Neural cell (in vitro differentiated cells): ENCODE data around the gene TBC1D2. TPM values are rescaled to one million over a fixed set of nuclear protein-coding genes. Genes with fewer than 3 reads are reported as not detected.

Experiments
- H2AFZ ChIP-seq: fragments of 200-600, 300-800 bp; sonication (generic), shearing (Covaris generic); 2 replicates; pipeline ENCODE4 v1.6.0; 2014; ENCODE audit warnings: low read depth, mild to moderate bottlenecking, antibody characterized with exemption, low read length, moderate library complexity
- H3F3A ChIP-seq: fragments of 200-600 bp; shearing (Covaris generic); 2 replicates; pipeline ENCODE4 v1.6.1; 2016; ENCODE audit warnings: mild to moderate bottlenecking, moderate library complexity, mixed read lengths, antibody characterized with exemption, low read length; ENCODE audit not compliant: insufficient read depth, poor library complexity, severe bottlenecking
- H3K27ac ChIP-seq: fragments of 200-600, 300-800 bp; sonication (generic), shearing (Covaris generic); 2 replicates; pipeline ENCODE4 v1.5.1; 2014; ENCODE audit warnings: mild to moderate bottlenecking, low read length, moderate library complexity
- H3K27me3 ChIP-seq: fragments of 300-800, 200-600 bp; sonication (generic), shearing (Covaris generic); 2 replicates; pipeline ENCODE4 v1.6.0; 2014; ENCODE audit warnings: mild to moderate bottlenecking, low read depth, low read length, moderate library complexity; ENCODE audit not compliant: insufficient read depth
- H3K36me3 ChIP-seq: fragments of 300-800, 200-600 bp; sonication (generic), shearing (Covaris generic); 2 replicates; pipeline ENCODE4 v1.5.1; 2014; ENCODE audit warnings: mild to moderate bottlenecking, antibody characterized with exemption, low read length, moderate library complexity; ENCODE audit not compliant: insufficient read depth
- H3K4me2 ChIP-seq: fragments of 300-800, 200-600 bp; sonication (generic), shearing (Covaris generic); 2 replicates; pipeline ENCODE4 v1.6.0; 2014; ENCODE audit warnings: mild to moderate bottlenecking, low read length
- H3K4me3 ChIP-seq: fragments of 300-800, 200-600 bp; sonication (generic), shearing (Covaris generic); 2 replicates; pipeline ENCODE4 v1.5.1; 2014; ENCODE audit warnings: mild to moderate bottlenecking, low read length, moderate library complexity
- H3K79me2 ChIP-seq: fragments of 200-600 bp; shearing (Covaris generic); replicated peaks from 2 replicates; pipeline ENCODE4 v1.6.0; 2014; ENCODE audit warnings: mild to moderate bottlenecking, low read length, moderate library complexity; ENCODE audit not compliant: insufficient read depth
- H3K9ac ChIP-seq: fragments of 300-800, 200-600 bp; sonication (generic), shearing (Covaris generic); 2 replicates; pipeline ENCODE4 v1.6.1; 2016; ENCODE audit warnings: mild to moderate bottlenecking, low read length, mixed read lengths
- H3K9me2 ChIP-seq: fragments of 200-600 bp; shearing (Covaris generic); 2 replicates; pipeline ENCODE4 v1.6.1; 2016; ENCODE audit warnings: mild to moderate bottlenecking, low read length, mixed read lengths; ENCODE audit not compliant: insufficient read depth
- H3K9me3 ChIP-seq: fragments of 200-600, 300-800 bp; sonication (generic), shearing (Covaris generic); 2 replicates; pipeline ENCODE4 v1.6.1; 2016; ENCODE audit warnings: mild to moderate bottlenecking, mixed run types, low read length, moderate library complexity, mixed read lengths
- H4K20me1 ChIP-seq: fragments of 200-600 bp; shearing (Covaris generic); 2 replicates; pipeline ENCODE4 v1.6.1; 2016; ENCODE audit warnings: mild to moderate bottlenecking, mixed run types; ENCODE audit not compliant: insufficient read depth
- CTCF ChIP-seq: fragments of 450-650 bp; IDR thresholded peaks from 2 replicates; pipeline ENCODE4 v1.5.1; 2014; ENCODE audit warnings: antibody characterized with exemption, mild to moderate bottlenecking, moderate library complexity; ENCODE audit not compliant: poor library complexity, severe bottlenecking
- EP300 ChIP-seq: fragments of 450-650 bp; conservative IDR thresholded peaks from 2 replicates; pipeline ENCODE4 v1.6.1; 2014; ENCODE audit warnings: antibody characterized with exemption, mild to moderate bottlenecking, moderate library complexity; ENCODE audit not compliant: poor library complexity, severe bottlenecking
- EZH2 ChIP-seq: fragments of 200-600, 300-800 bp; shearing (Covaris generic), sonication (generic); IDR thresholded peaks from 2 replicates; pipeline ENCODE4 v1.6.1; 2014; ENCODE audit warnings: antibody characterized with exemption, low read length, borderline replicate concordance, mild to moderate bottlenecking; ENCODE audit not compliant: insufficient read depth, poor library complexity, severe bottlenecking
- MXI1 ChIP-seq: fragments of 450-650 bp; conservative IDR thresholded peaks from 2 replicates; pipeline ENCODE4 v1.6.1; 2014; ENCODE audit warnings: antibody characterized with exemption, mild to moderate bottlenecking; ENCODE audit not compliant: poor library complexity, severe bottlenecking
- POLR2AphosphoS5 ChIP-seq: IDR thresholded peaks from 2 replicates; pipeline ENCODE4 v1.6.1; 2012
- RAD21 ChIP-seq: fragments of 450-650 bp; conservative IDR thresholded peaks from 2 replicates; pipeline ENCODE4 v1.6.1; 2014; ENCODE audit warnings: antibody characterized with exemption, mild to moderate bottlenecking, moderate library complexity
- REST ChIP-seq: IDR thresholded peaks from 2 replicates; pipeline ENCODE4 v1.6.1; 2012; ENCODE audit warnings: borderline replicate concordance
- SMC3 ChIP-seq: fragments of 450-650 bp; conservative IDR thresholded peaks from 2 replicates; pipeline ENCODE4 v1.6.1; 2014; ENCODE audit warnings: antibody characterized with exemption, mild to moderate bottlenecking, moderate library complexity; ENCODE audit not compliant: poor library complexity
- TAF1 ChIP-seq: IDR thresholded peaks from 2 replicates; pipeline ENCODE4 v1.6.1; 2012; ENCODE audit warnings: low read depth
- polyA plus RNA-seq: library from polyadenylated mRNA; depleted of rRNA; stranded (reverse); fragments of >200 nt; gene quantifications from 2 replicates; pipeline ENCODE4 v1.2.3, GENCODE V29; 2014
- small RNA-seq, 3 experiments: library from RNA; depleted of rRNA; stranded (forward); fragments of <200 nt; gene quantifications; one replicate each; pipeline ENCODE3, GENCODE V24; 2012

Gene TBC1D2
- polyA plus RNA-seq, 1 donor from 2014 or later = 4.1 TPM

GRCh38 chr9:98149422-98149821 is 106.0 kb downstream of the TBC1D2 start:
- Histone ChIP-seq H4K20me1 (no peaks in the 10 kb centered on the region), H3K27ac (no peak overlapping the region), H3F3A (no peaks in the 10 kb centered on the region), H3K79me2 (no peaks in the 10 kb centered on the region), H3K4me2 (no peak overlapping the region), H3K9ac (no peak overlapping the region), H2AFZ (no peak overlapping the region), H3K27me3 (no peaks in the 10 kb centered on the region), H3K9me3 (no peaks in the 10 kb centered on the region), H3K4me3 (no peak overlapping the region), H3K36me3 (no peaks in the 10 kb centered on the region), H3K9me2 (no peaks in the 10 kb centered on the region)
- TF ChIP-seq TAF1 = no peak
- no peak for TF ChIP-seq RAD21
- no peak for TF ChIP-seq REST
- no peak for TF ChIP-seq EZH2
- no peak for TF ChIP-seq MXI1
- no peak for TF ChIP-seq CTCF
- TF ChIP-seq POLR2AphosphoS5 = no peak
- no peak for TF ChIP-seq SMC3
- TF ChIP-seq EP300 = no peak

Small RNA genes lying within 50 kb of the gene (small RNA-seq; reads per million reads assigned to genes)
- 0 reads per million in 3 experiments for gene MIR6854

Other genes starting within 250 kb of the TBC1D2 start
- 13.6 and 16.9 TPM in 2 replicates for gene NANS, start 198.9 kb downstream of the TBC1D2 start, polyA plus RNA-seq
- gene TRIM14, start 136.4 kb downstream of the TBC1D2 start, polyA plus RNA-seq = not detected in 2 replicates
- 1.9 TPM in 2 replicates for gene CORO2A, start 63.0 kb downstream of the TBC1D2 start, polyA plus RNA-seq